Chondrocyte (in vitro differentiated cells): ENCODE measurements around the gene DNM2. TPM values are rescaled to one million over a fixed set of nuclear protein-coding genes. Genes with fewer than 3 reads are reported as not detected.
A peak's percentile ranks its signal among the peaks of the same experiment; 100 is the strongest.

Experiments used
- DNase-seq: peaks from one replicate; pipeline ENCODE4 v3.0.0; 2021; ENCODE audit warnings: mixed read lengths, low spot score
- H3K27ac Mint-ChIP-seq: one replicate; pipeline ENCODE4 v1.8.0; 2021; ENCODE audit warnings: mild to moderate bottlenecking, moderate library complexity, mixed read lengths; ENCODE audit not compliant: unreplicated experiment
- H3K27me3 Mint-ChIP-seq: 2 replicates; pipeline ENCODE4 v1.8.0; 2021; ENCODE audit warnings: low read depth, mixed read lengths
- H3K36me3 Mint-ChIP-seq: 2 replicates; pipeline ENCODE4 v1.8.0; 2021; ENCODE audit warnings: low read depth, mixed read lengths
- H3K4me1 Mint-ChIP-seq: 2 replicates; pipeline ENCODE4 v1.8.0; 2021; ENCODE audit warnings: low read depth, mild to moderate bottlenecking, mixed read lengths
- H3K4me3 Mint-ChIP-seq: one replicate; pipeline ENCODE4 v1.8.0; 2021; ENCODE audit warnings: mild to moderate bottlenecking, moderate library complexity, mixed read lengths; ENCODE audit not compliant: unreplicated experiment
- H3K9me3 Mint-ChIP-seq: 2 replicates; pipeline ENCODE4 v1.8.0; 2021; ENCODE audit warnings: low read depth, mixed read lengths
- CTCF ChIP-seq: fragments of 200-600 bp; sonication (generic); IDR thresholded peaks from 2 replicates; pipeline ENCODE4 v1.5.0; 2021; ENCODE audit warnings: antibody characterized with exemption, mild to moderate bottlenecking, moderate library complexity
- total RNA-seq: library from RNA; stranded (reverse); gene quantifications from 3 replicates; pipeline ENCODE4 v1.2.1, GENCODE V29; 2021

Gene DNM2
- total RNA-seq, 1 donor from 2014 or later: 116 TPM

GRCh38 chr19:10686661-10687517 is 31.0 kb upstream of the DNM2 start:
- no peak for DNase-seq
- no peak overlapping the region for H3K27ac Mint-ChIP-seq
- TF ChIP-seq CTCF: no peak
- no peaks in the 10 kb centered on the region for H3K9me3 Mint-ChIP-seq
- no peaks in the 10 kb centered on the region for H3K4me1 Mint-ChIP-seq
- H3K4me3 Mint-ChIP-seq: no peak overlapping the region
- no peaks in the 10 kb centered on the region for H3K27me3 Mint-ChIP-seq
- H3K36me3 Mint-ChIP-seq: peaks cover 34% of the 10 kb centered on the region

GRCh38 chr19:10687518-10688288 is 30.2 kb upstream of the DNM2 start:
- H3K27ac Mint-ChIP-seq: peak overlapping the region; percentile 32
- no peaks in the 10 kb centered on the region for H3K9me3 Mint-ChIP-seq
- no peak overlapping the region for H3K4me3 Mint-ChIP-seq
- no peaks in the 10 kb centered on the region for H3K27me3 Mint-ChIP-seq
- peaks cover 37% of the 10 kb centered on the region for H3K36me3 Mint-ChIP-seq
- no peak for DNase-seq
- TF ChIP-seq CTCF: no peak
- no peaks in the 10 kb centered on the region for H3K4me1 Mint-ChIP-seq

GRCh38 chr19:10688545-10689280 is 29.2 kb upstream of the DNM2 start:
- Mint-ChIP-seq H3K27ac (no peak overlapping the region), H3K9me3 (no peaks in the 10 kb centered on the region), H3K36me3 (peaks cover 38% of the 10 kb centered on the region), H3K27me3 (no peaks in the 10 kb centered on the region), H3K4me3 (no peak overlapping the region), H3K4me1 (no peaks in the 10 kb centered on the region)
- no peak for DNase-seq
- no peak for TF ChIP-seq CTCF

GRCh38 chr19:10690341-10690781 is 27.5 kb upstream of the DNM2 start:
- H3K27me3 Mint-ChIP-seq: no peaks in the 10 kb centered on the region
- TF ChIP-seq CTCF: no peak
- no peaks in the 10 kb centered on the region for H3K9me3 Mint-ChIP-seq
- H3K27ac Mint-ChIP-seq: peak overlapping the region; percentile 17
- DNase-seq: no peak
- H3K36me3 Mint-ChIP-seq: peaks cover 31% of the 10 kb centered on the region
- peaks cover 9% of the 10 kb centered on the region for H3K4me1 Mint-ChIP-seq
- H3K4me3 Mint-ChIP-seq: no peak overlapping the region
